NCI-H82 treated with DMSO at 0.1 percent for 48 hours (cell line): ENCODE results near the gene SSUH2.
"Not testable (repeated sequence)": the region's sequence is repeated elsewhere in the genome, so short reads cannot be mapped to it uniquely, and the experiment has no call there.

ENCODE experiments used
- DNase-seq: peaks from one replicate; lab custom pipeline; 2025; ENCODE audit not compliant: unreplicated experiment; lab: John Stamatoyannopoulos, UW

Gene SSUH2

DNA sequence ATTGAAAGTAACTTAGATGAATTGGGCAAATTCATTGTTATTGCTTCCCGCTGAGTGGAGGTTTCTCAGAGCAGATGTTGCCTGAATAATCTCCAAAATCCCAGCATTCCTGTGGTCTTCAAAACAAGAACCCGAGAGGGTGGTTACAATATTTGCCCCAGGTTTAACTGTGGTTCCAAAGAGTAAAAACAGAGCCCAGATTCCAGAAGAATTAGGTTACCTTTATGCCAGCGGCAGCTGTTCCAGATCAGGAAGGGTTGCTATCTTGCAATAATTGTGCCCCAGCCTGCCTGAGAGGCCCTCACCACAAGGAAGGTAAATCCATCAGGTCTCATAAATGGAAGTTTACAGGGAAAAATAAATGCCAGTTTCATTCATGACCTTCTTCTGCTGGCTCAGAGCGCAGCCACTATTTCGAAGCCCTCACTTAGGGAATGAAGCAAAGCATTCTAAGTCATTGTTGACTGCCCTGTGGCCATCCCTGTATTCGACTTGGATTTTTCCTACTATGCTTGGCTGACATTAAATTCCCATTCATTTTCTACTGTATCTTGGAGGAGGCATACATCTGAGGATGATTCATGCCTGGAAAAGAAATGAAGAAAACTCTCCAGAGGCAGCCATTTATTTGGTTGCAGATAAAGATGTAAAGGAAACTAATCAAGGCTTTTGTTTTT, 54.6 kb downstream of the SSUH2 start:
- no peak for DNase-seq

DNA sequence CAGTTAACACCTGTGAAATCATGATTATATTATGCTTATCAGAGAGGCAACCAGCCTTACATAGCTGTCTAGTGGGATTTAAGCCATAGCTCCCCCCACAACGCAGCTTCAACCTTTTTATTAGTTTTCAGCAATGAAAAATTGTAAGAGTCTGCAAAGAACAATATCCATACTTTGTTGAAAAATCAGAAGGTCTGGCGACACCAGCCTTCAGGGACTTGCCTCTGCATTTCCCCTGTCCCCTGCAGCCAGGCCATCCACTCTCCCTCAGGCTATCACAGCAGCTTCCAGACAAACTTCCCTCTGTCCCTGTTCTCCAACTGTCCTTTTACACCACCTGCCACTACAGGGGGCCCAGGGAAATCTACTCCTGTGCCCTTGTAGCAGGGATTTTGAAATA, 59.9 kb downstream of the SSUH2 start:
- DNase-seq = no peak

DNA sequence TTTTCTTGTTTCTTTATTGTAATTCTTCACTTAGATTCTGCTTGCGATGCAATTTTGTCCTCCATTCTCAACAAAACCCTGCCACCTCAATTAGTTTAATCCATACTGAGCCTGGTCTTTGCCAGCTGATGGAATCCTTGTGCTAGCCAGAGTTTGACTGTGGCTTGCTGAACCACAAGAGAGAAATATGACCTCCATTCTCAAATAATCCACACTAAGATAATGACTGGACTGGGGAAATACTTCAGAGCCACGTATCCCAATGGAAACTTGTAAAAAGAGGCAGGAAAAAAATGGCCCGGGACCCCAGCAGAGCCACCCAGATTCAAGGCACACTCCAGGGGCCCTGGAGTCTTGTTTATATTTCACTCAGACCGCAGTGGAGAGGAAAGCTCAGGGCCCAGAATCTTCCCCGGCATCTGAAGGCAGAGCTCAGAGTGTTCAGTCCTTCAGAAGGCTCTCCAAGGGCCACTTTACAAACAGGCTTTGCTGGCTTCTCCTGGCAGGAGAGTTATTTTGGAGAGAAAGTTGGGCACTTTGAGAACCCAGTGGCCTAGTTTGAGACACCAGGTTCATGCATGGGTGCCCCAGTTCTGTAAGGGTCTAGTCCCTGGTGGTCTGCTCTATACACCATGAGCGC, 62.7 kb downstream of the SSUH2 start:
- DNase-seq = no peak

DNA sequence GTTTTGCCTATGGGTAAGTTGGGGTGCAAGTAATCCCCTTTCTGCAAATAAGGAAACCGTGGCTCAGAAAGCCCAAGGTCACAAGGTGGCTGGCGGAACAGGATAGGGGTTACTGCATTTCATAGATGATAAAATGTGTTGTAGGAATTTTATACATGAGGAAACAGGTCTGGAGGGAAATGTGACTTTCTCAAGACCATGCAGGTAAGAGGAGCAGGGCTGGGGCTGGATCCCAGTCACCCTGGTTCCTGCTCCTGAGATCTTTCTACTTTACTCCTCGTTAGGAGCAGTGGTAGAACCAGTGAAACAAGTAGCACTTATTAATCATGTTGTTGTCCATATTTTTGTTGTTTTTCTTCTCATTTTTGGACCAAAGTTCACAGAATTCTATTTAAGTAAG, 63.2 kb downstream of the SSUH2 start:
- DNase-seq = no peak

DNA sequence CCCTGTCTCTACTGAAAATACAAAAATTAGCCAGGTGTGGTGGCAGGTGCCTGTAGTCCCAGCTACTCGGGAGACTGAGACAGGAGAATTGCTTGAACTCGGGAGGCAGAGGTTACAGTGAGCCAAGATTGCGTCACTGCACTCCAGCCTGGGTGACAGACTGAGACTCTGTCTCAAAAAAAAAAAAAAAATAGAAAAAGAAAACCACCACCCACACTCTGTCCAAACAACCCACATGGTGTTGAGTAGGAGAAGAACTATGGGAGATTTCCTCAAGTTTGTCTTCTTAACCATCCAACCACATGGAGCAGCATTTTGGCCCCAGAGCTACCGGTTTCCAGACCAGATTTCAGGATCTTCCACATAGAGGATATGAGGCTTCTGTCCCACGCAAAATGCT, 64.2 kb downstream of the SSUH2 start:
- DNase-seq = not testable (repeated sequence)

DNA sequence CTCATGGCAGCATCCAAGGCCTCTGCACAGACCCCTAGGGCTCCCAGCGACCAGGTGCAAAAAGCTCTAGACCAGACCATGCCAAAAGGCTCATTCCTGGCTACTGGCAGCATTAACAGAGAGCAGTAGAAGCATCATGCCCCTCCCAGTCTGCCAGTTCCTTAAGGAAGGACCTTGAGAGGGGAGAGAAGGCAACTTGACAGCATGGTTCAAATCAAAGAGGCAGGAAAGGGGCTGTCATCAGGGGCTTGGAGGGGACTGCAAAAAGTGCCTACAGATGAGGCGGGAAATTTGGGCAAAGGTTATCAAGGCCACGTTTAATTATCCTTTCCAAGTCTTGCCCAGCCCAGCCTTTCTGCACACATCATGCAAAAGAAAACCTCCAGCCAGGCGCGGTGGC, 64.7 kb downstream of the SSUH2 start:
- DNase-seq = no peak

DNA sequence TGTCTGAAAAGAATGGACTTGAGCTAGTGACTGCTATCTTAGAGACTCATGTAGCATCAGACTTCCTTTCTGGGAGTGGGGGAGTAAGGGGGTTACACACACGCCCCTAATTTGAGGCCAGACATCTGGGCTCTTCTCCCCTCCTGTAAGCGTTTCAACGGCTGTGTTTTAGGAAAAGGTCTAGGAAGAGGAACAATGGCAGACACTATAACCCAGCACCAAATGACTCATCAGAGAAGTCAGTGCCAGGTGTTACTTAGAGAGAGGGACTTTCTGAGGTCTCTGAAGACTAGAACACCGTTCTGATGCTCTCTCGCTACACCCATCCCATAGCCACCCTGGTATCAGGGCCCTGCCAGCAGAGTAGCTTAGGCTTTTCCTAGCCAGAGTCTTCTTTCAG, 65.5 kb downstream of the SSUH2 start:
- no peak for DNase-seq

DNA sequence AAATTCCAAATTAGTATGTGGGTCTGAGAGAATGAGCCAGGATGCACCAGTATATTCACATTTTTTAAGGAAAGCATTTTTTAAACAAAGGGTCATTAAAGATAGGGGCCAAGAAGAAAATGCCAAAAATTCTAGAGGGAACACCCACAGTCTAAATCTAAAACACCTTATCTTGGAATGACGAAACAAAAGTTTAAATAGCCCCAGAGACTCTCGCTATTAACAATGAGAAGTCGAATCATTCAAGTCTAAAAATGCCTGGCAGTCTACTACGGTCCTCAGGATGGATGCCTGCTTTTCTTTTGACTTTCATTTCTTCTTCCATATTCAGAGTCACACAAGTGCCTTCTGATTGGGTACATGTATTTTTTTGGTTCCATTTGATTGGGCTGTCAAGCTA, 66.3 kb downstream of the SSUH2 start:
- no peak for DNase-seq

DNA sequence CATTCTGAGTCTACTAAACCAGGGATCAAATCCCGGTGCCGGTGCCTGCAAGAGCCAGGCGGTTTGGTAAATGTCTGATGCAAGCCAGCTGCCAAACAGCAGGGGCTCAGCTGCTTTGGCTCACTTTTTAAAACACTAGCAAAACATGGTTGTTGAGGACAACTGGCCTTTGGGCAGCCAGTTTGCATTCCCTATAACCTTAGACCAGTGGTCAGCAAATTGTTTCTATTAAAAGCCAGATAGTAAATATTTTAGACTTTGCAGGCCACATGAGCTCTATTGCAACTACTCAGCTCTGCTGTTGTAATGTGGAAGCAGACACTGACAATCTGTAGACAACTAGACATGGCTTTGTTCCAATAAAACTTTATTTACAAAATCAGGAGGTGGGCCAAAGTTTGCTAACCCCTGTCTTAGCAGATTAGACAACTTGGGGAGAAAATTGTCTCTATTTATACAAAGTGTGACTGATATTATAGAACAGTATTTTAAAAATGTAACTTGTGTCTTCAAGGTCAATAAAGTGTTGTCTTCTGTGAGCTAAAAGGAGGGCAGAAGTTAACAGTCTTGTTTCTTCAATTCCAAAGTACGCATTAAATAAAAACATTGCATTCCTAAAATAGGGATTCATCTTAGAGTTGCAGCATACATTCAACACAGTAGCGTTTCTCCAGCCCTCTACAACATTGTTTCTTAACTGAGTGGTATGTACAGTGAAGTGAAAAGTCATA, 67.6 kb downstream of the SSUH2 start:
- no peak for DNase-seq

DNA sequence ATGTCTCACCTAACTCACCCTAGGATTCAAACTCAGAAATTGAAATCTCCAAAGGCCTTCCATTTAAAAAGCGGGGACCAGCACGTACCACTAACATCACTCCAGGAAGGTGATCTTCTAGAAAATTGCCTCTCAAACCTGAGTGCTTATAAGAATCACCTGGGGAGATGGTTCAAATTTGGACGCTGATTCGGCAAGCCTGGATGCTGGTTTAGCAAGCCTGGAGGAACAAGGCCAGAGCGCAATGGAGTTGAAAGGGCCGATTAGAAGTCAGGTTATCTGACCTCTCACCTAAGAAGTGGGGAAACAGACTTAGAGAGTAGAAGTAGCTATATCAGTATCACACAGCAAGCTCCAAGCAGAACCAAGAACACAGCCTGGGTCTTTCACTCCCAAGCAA, 68.2 kb downstream of the SSUH2 start:
- DNase-seq = no peak

DNA sequence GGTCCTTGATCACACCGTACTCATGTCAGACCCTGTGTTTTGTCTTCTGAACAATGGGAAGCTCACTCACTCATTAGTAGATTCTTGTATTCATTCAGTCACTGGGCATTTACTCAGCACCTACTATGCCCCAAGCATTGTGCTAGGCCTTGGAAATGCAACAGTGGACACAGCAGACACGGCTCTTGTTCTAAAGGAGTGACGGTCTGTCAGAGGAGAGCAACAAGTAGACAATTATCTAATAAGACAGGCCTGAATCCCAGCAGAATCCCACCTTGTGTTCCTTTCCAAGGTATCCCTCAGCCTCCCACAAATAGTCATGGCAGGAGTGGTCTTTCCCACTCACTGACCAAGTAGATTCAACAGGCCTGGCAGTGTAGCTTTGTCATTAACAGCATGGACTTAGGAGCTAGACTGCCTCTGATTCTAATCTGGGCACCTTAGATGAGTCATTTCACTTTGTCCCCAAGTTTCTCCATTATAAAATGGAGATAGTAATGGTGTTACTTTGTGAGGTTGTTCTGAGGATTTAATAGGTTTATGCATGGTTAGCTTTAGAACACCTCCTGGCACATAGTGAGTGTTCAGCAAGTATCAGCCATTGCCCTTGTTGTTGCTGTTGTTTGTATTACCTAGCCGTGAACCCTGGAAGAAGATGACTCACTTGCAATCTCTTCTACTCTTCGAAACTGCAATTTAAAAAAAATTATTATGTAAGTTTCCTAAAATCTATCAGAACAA, 69.1 kb downstream of the SSUH2 start:
- DNase-seq = no peak

DNA sequence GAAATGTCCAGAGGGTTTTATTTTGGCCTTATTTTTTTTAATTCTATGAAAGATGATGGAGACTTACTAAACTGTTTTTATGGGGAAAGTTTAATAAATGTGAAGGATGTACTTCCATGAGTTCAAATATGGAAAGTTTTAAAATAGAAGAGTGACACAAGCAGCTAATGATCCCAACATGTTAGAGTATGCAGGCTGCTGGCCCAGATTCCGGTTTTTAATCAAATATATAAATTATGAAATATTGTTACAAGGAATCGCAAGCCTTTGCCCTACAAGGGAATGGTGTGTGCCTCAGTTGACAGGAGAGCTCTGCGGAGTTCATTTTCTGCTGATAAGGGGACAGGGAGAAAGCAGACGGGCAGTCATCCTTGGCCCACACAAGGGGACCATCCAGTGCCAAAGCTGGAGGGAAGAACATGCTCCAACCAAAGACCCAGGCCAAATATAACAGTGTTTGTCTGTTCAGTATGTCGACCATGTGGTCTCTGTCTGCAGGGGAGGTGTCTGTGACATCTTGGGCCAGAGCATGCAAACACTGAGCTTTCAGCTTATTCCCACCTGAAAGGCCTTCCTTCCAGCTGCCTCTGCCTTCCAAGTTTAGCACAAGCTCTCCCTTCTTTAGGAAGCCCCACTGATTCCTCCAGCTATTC, 69.8 kb downstream of the SSUH2 start:
- no peak for DNase-seq

DNA sequence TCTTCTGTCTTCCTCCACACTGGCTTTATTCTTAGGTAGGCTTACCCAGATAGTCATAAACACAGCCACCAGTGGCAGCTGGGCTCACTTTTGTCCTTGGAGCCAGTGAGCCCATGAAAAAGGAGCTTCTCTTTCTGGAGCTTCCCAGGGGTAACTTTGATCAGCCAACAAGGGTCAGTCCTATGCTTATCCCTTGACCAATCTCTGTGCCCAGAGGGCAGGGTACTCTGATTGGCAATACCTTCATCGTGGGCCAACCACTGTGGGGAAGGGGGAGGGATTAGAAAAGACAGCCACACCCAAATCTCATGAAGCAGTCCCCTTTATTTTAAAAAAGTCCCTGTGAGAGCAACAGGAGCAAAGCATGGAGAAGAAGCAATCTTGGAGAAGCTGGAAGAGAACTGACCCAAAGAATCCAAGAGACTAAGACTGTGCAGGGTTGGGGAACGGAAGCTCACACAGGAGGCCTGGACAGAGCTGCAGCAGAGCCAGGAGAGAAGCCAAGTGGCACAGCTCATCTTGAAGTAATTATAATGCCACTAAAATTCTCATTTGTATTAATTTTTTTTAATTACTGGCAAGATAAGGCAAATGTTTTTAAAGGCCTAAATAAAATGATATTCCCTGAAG, 70.4 kb downstream of the SSUH2 start:
- no peak for DNase-seq

DNA sequence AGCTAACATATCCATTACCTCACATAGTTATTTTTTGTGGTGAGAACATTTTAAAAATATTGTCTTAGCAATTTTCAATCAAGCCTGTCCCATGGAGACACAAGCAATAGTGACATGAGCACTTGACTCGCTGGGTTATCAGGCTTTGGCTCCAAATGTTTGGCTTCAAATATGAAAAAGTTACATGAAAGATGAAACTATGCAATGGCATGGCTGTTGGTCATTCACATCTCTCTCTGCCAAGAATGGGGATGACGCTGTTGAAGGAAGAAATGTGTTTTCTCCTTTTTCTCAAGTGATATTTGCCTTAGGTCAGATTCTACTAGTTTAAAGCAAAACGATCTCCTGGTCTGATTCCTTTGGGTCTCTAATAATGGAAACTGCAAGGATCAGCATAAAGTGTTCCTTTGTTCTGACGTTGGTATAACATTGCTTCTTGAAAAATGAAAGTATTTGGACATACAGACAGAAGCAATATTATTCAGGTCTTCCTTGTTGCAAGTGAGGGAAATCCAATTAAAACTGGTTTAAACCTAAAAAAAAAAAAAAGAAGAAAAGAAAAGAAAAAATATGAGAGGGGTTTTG, 71.2 kb downstream of the SSUH2 start:
- no peak for DNase-seq

DNA sequence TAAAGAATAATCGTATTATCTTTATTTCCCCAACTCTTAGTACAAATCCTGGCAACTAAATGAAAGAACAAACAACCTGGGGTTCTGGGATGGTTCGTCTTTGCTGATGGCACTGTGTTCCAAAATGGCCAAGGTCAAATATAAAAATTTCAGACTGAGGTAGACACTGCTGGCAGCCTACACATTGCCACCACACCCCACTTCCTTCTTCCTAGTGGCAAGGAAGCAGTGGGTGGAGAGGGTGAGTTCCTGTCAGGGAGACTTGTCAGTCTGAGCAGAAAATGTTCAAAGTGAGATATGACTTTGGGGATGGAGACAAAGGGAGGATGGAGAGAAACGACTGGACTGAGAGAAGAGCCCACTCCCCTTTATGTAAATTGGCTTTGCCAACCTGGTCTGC, 73.3 kb downstream of the SSUH2 start:
- no peak for DNase-seq
